Stimulated activated CD8-positive, alpha-beta memory T cell treated with anti-CD3 and anti-CD28 coated beads, Interleukin-4, amount 100 ng/mL, for 48 hours (primary cell): ENCODE data around the gene ARHGEF28.

Source experiments
- DNase-seq: peaks from one replicate; pipeline ENCODE4 v3.0.0-alpha.2; 2020

Gene ARHGEF28

DNA sequence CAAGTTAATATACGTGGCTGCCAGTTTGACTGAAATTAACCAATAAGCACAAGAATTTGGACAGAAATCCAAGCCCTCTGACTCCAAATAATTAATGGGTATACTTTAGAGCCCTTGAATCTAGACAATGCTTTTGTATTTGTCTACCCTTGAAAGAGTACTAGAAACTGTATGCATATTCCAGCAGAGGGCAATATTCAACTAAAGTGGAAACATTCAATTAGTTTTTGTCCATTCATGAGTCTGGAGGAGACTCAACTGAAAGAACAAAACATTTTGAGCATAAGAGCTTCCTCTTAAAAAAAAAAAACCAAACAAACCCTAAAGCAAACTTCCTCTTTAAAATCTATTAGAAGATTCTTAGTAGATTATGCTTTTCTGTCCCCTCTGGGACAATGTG is 157.8 kb downstream of the ARHGEF28 start:
- DNase-seq: no peak

DNA sequence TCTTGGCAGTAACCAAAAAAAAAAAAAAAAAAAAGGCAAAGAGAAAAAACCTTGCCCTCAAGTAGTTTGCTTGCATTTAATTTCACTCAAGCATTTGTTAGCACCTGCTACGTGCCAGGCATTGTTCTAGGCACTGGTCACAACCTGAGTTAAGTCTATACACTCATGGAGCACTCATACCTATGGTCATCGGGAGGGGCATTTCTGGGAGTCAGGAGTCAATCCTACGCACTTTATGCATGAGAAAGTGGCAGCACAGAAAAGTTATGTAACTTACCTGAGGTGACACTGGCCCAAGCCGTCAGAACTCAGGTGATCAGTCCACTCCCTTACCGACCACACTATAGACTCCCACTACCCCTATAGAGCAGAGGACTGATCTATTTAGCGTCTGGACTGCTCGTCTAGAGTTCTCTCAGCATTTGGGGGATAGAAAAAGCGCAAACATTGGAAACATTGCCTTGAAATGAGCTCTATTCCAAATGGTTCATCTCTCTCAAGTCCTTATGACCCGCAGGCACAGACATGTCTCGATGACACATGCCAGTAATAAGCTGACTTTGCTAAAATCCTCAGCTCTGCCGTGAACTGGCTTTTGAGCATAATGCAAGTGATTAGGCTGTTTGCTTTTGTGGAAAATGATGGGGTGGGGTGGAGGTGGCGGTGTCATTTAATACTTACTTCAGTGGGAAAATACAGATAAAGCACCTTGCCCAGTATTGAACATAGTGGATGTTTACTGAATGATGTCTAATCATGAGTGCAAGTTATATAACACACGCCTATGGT is 160.2 kb downstream of the ARHGEF28 start:
- no peak for DNase-seq

DNA sequence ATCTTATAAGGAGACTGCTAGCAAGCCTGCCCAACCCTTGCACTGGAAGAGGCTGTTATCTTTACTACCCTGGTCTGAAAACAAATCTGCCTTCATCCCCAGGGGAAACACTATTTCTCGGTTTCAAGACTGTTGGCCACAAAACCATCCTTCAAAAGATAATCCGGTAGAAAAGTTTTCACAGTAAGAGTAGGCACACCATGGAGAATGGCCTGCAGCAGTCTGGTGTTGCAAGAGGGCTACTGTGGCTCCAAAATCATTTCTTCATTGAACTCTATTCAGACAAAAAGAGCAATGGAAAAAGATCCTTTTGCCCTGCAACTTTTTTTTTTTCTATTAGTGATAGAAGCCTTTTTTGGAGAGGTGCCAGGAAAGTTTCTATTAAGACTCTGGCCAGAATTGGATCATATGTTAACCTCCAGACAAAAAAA is 163.9 kb downstream of the ARHGEF28 start:
- DNase-seq: no peak

DNA sequence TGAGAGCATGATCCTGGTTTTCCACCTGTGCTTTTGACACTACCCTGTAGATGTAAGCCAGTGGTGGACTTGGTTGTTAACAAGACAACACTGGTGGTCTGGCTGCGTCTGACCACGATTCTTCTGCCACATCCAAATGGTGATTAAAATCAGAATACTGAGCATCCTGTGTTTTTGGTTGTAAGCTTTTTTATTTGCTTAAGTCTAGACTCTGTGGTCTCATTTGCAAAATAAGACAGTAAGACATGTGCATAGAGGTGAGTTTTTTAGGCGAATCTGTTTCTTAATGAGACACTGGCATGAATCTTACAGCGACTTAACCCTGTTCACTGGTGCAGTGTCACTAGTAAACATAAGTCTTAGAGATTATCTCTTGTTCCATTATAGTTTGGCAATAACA is 165.4 kb downstream of the ARHGEF28 start:
- no peak for DNase-seq

DNA sequence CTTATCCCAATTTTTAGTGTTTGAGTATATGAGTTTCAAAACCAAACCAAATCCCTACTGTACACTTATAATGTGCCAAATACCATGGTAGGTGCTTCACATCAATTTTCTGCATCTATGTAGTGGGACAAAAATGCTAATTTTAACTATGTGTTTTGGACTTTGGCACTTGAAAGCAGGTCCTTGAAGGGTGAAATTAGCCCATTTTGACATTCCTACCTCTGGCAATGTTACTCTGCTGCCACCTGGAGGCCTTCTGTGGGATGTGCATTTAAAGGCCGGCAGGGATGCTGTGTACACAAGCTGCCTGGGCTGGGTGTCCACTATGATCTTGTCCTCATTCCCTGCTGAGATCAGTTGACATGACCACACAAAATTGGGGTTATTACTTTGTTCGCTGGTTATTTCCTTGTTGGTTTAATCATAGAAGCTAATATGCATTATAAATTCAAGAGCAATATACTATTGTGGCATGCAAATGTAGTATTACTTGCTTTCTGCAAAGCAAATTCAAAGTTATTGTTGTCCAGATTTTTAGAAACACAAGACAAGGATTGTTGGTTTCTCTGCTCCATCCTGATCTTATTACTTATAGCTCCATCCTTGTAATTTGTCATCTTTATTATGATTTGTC is 166.8 kb downstream of the ARHGEF28 start:
- DNase-seq: peak; percentile 79

DNA sequence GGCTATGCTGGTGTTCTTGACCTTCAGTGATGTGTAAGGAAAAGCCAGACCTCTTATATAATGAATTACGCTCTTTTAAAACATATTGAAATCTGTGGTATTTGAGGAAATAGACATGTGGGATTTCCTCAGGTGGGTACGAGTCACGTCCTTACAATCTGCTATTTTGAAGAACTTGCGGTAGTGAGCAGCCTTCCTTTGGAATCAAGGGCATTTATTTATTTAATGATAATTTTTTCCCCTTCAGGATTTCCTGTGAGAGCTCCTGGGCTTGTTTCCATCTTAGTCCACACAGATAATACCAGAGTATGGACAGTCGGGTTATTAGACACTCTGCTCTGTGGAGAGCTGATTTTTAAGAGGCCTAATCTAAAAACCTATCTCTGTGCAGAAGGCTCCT is 167.9 kb downstream of the ARHGEF28 start:
- DNase-seq: no peak

DNA sequence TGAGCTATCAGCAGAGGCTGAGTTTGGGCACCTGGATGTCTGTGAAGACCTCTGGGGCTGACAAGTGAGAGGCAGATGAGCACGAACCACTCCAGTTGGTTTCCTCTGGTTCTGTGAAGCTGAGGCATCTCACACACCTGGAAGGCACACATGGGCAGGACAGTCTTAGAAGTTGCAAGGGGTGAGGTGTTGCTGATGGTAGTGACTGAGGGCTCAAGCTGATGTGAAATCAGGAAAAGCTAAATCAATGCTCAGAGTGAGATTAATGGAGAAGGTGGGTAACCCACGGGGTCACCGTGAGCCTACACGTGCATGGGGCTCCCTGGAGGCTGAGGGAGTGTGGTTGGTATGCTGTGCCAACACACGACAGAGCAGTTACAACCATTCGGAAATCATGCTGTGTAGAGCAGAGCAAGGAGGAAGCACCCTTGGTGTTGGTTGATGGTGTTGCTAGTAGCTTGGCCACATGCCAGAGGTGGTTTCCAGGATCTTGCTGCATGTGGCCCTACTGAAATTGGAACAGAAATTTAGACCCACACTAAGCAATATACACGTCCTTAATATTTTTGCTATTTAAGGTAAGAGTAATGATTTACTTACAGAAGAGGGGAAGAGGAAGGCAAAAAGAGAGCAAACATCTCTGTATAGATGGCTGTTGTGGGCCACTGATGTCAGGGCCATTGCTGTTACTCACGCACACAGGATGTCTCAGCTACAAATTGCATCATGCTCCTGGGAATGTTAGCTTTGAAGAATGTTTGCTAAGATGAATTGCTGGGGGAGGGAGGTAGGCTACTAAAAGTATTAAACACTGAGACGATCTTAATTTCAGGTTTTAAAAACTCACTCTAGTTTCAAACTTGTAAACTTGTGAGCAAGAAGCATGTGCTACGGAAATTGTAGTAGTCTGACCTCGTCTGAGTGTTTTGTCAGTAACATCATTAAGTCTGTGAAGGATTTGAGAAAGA is 170.5 kb downstream of the ARHGEF28 start:
- no peak for DNase-seq

DNA sequence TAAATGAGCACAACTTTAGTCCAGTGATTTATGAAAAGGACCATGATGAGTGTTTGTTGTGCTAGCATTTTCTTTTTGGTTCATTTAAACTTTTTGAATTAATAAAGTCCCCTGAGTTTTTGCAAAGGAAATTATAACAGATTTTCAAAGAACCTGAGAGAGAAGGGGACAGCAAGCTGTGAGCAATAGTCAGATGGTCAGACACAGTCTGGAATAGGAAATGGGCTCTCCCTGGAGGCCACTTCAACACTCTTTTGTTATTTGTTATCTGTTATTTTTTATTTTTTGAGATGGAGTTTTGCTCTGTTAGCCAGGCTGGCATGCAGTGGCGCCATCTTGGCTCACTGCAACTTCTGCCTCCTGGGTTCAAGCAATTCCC is 171.1 kb downstream of the ARHGEF28 start:
- no peak for DNase-seq

DNA sequence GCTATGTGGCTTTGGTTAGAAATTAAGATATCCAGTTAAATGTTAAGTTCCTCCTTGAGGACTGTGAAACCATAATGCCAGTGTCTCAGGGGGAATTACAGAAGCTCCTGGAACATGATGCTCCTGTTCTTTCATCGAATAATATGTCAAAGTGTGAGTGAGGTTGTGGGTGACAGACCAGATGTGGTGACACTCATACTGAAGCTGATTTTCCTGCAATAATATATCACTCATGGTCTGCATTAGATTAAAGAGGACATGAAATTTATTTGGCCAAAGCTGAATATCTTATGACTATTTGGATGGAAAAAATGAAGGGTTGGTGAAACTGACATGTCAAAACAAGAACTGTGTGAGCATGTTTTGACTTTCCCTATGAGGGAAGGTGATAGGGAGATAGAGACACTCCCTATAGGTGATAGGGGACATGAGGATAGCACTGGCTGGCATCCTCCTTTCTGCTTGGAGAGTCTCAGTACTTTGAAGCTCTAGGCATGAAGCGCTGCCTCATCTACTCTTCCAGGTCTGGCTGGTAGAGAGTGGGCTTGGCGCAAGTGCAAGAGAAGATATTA is 173.5 kb downstream of the ARHGEF28 start:
- no peak for DNase-seq

DNA sequence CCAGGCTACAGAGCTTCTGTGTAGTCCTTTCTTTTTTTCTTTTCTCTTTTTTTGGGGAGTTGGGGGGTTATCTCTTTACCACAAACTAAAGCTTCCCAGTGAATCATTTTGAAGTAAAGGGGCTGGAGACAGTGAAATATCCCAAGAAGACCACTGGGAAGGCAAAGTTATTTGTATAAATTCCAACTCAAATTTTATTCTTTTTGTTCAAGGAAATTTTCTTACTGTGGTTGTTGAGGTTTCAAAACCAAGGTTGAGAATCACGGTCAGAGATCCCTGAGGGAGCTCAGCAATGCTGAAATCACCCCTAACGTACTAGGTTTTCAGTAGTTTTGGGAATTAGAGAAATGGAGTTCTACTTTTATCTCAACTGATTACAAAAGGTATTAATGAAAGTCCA is 175.7 kb downstream of the ARHGEF28 start:
- no peak for DNase-seq

DNA sequence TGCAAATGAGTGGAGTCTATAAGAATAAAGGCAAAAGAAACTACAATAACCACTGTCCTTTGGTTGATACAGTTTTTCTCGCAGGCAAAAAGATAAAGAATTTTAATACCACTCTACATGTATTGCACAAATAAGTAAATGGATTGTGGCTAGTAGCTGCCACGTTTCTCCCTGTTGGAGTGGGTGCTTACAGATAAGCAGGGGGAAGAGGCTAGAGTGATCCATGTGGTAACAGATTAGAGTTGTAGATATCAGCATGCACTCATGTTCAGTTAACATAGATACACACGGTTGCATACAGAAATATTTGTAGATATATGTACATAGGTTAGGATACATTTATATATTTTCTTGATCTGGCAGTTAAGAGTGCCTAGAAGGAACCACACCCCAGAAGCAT is 179.5 kb downstream of the ARHGEF28 start:
- DNase-seq: no peak

DNA sequence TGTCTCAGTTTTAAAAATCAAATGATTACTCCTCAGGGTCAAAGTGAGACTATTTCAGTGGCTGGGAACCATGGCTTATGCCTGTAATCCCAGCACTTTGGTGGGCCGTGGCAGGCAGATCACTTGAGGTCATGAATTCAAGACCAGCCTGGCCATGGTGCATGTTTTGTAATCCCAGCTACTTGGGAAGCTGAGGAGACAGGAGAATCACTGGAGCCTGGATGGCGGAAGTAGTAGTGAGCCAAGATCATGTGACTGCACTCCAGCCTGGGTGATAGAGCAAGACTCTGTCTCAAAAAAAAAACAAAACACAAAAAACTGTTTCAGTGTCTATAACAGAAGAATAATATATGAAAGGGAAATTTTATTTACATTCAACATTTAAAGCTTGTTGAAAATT is 182.9 kb downstream of the ARHGEF28 start:
- no peak for DNase-seq

DNA sequence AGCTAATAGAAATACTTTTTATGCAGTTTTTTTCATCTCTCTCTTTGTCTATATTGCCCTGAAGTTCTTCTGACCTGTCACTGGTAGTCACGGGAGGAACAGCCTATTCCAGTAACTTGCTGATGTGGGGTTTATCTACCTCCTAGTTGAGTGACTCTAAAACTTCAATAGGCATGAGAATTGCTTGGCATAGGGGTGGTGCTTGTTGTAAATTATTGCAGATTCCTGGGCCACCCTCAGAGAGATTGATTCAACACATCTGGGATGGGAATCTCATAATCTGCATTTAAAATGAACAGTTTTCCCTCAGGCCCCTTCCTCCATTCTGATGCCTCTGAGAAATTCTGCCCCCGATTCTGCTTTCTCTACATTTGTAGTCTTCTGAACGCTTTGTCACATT is 184.4 kb downstream of the ARHGEF28 start:
- no peak for DNase-seq

DNA sequence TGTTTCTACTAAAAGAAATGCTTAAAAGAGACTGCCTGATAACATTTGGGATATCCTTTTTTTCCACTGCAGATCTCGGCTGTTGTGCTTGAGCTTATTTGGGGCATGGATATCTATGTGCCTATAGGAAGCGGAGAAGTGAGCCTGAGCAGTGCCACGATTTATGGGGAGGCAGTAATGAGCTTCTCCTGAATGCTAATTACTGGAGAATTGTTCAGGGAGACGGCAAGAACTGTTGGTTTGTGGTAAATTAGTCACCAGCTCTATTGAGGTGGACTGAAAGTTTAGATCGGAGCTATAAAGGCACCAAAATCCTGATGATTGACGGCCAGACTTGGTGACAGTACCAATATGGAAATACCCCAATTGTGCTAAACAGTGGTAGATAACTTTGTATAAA is 186.5 kb downstream of the ARHGEF28 start:
- DNase-seq: no peak

DNA sequence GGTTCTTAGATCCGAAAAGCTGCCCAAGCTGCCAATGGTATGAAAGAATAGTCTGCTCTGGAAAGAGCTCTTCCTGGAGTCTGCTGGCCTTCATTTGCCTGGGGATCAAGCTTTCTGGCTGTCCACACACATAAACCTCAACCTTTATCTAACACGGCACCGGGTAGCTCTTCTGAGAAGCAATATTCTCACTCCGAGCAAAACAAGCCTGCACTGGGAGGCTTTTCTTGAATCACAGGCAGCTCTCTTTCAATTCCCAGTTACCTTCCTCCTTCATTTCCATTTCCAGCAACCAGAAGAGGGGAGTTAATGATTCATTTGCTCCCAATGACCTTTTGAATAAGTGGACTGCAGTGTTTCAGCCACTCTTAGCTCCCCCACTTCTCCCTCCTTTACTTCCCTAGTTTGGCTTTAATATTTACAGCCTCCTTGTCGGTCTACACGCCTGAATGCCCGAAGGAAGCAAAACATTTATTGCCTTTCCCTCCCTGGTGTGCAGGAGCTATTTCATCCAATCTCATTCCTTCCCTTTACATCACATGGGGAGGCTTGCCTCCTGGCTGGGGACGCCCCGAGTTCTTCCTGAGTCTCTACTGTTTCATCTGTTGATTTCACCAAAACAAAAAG is 187.1 kb downstream of the ARHGEF28 start:
- DNase-seq: no peak

DNA sequence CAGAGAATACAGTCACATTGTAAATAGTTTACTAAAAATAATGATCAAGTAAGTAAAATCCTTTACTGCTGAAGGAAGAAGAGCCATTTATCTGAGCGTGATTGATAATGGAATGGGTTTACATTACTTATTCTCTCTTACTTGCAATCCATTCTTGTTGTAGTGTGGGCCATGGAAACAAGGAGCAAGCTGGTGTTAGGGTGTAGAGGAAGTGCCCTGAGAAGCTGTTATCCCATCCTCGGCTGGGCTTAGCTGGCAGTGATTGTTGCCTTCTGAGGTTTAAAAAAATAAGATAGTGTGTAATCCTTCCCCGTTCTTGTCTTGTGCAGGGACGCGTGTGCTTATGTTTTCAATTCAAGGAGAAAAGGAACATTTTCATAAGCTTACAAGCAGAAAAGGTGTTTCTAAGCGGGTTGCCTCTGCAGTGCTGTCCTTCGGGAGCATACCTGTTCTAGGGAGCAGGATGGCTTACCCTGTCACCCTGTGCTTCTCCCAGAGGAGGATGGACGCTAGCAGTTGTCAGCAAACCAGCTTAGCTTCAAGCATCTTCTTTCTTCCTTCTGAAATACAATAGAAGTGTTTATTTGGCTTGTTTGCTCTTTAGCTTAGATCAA is 188.3 kb downstream of the ARHGEF28 start:
- no peak for DNase-seq

DNA sequence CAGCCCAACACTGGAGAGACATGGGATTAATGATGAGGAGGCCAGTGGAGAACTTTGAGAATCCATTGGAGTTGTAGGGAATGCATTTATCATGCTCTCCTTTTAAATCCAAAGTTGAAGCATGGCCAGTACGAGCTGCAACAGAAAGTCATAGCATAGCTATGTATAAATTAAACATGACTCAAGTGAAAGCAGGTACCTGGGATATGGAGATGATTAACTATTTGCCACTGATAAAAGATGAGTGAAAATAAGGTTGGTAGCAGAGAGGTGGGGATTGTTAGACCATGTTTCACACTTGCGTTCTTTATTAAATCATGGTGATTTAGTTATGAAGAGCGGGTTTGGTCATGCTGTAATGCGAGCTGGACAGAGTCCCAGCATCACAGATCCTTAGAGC is 189.6 kb downstream of the ARHGEF28 start:
- no peak for DNase-seq

DNA sequence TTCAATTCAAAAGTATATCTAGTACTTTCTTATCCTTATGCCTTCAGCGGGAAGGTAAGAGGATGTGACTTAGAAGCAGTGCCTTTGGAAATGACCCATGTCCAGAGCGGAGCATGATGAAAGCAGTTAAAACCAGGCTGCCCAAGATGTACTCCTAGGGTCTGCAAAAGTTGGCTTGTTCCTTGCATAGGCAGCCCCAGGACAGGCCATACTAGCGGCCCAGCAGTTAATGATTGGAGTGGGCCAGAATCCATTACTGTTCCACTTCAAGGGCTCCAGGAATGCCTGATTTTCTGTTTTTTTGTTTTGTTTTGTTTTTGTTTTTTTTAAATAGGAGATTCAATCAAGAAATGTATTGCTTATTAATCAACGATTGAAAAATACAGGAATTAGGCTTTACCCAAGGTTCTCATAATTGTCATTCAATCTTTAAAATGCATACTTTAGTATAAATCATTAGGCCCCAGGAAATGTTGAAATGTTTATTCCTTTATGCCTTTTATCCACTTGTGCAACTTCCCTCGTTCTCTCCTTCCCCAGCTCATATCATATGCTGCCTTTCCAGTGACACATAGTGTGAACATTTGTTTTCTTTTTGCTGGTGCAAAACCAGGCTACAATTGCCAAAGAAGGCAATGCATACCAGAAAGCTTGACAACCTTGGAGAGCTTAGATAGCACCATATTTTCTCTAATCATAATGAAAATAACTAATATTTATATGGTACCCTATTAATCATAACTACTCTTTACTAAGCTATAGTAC is 190.8 kb downstream of the ARHGEF28 start:
- DNase-seq: no peak

DNA sequence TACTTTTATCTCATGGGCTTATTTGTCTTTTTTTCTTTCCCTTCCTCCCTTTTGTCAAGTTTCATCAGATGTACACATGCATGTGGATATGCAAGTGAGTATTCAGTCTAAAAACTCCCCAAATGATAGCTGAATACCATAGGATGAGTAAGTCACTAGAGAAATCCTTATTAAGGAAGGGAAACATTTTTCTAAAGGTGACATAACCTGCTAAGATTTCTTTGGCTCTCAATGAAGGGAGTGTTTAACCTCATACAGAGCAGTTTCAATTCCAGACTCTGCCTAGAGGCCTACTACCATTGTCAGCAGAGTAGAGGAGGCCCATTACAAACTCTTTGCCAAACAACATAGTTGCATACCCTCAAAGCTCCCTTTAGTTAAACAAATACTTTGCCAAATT is 192.4 kb downstream of the ARHGEF28 start:
- DNase-seq: no peak

DNA sequence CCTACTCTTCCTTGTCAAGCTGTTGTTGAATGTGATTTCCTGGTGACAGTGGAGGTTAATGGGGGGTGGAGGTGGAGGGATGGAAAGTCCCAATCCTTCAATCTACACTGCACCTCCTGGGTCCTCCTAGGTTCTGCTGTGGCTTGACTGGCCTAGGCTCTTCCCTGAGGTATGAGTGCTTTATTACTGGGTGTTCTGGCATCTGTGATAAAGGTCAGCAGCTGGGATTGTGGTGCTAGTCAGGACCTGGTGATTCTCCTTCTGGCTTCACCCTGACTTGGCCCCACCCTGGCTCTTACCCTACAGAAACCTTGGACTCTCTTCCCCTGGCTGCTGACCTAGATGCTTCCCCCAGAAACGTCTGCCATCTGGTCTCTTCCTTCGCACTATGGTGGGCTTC is 194.3 kb downstream of the ARHGEF28 start:
- no peak for DNase-seq

DNA sequence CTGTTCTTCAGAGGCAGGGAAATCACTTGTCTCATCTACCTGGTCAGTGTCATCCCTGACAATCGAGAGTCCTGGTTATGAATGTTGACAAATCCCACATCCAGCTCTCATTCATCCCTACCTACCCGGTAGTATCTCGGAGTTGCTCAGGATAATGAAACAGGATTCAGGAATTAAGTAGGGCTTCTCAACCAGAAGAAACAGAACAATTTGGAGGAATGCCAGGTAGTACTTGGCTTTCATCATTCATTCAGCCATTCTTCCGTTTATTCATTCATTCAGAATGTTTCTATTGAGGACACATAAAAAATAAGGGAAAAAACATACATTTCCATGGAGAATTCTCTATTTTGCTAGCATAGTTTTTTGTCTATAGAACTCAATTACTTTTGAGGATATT is 195.0 kb downstream of the ARHGEF28 start:
- no peak for DNase-seq
